Large intestine (tissue), 3 donors: ENCODE data around the gene TIMELESS. TPM values are rescaled to one million over a fixed set of nuclear protein-coding genes. Genes with fewer than 3 reads are reported as not detected.
"Not testable (repeated sequence)": the region's sequence is repeated elsewhere in the genome, so short reads cannot be mapped to it uniquely, and the experiment has no call there.

Experiments used
- DNase-seq, 2 donors: peaks; one replicate each; pipeline versions ENCODE4 v3.0.0 to v3.0.0-alpha.2; 2013
- H3K27ac ChIP-seq: one replicate; pipeline ENCODE4 v1.5.1; 2013; ENCODE audit warnings: low read length
- H3K27me3 ChIP-seq: 2 replicates; pipeline ENCODE4 v1.6.1; 2013; ENCODE audit warnings: low read length; ENCODE audit not compliant: control insufficient read depth, insufficient read depth
- H3K36me3 ChIP-seq: 2 replicates; pipeline ENCODE4 v1.6.1; 2013; ENCODE audit warnings: low read length; ENCODE audit not compliant: control insufficient read depth, insufficient read depth
- H3K4me1 ChIP-seq: one replicate; pipeline ENCODE4 v1.6.1; 2013; ENCODE audit warnings: low read length; ENCODE audit not compliant: control insufficient read depth, insufficient read depth
- H3K4me3 ChIP-seq: one replicate; pipeline ENCODE4 v1.5.1; 2013; ENCODE audit warnings: low read length
- H3K9me3 ChIP-seq: one replicate; pipeline ENCODE4 v1.6.1; 2013; ENCODE audit warnings: mild to moderate bottlenecking, low read depth, low read length, moderate library complexity; ENCODE audit not compliant: control insufficient read depth
- WGBS: methylation state at CpG from one replicate; pipeline ENCODE4 v1.1.5; 2013; ENCODE audit warnings: low lambda C conversion rate; ENCODE audit not compliant: insufficient coverage; 5-methylcytosine and 5-hydroxymethylcytosine counted together
- polyA plus RNA-seq: library from polyadenylated mRNA; unstranded; fragments of 120-200 nt; gene quantifications from one replicate; pipeline ENCODE4 v1.2.1, GENCODE V29; 2013

The TIMELESS gene
- polyA plus RNA-seq, 1 donor: 21.4 TPM

DNA sequence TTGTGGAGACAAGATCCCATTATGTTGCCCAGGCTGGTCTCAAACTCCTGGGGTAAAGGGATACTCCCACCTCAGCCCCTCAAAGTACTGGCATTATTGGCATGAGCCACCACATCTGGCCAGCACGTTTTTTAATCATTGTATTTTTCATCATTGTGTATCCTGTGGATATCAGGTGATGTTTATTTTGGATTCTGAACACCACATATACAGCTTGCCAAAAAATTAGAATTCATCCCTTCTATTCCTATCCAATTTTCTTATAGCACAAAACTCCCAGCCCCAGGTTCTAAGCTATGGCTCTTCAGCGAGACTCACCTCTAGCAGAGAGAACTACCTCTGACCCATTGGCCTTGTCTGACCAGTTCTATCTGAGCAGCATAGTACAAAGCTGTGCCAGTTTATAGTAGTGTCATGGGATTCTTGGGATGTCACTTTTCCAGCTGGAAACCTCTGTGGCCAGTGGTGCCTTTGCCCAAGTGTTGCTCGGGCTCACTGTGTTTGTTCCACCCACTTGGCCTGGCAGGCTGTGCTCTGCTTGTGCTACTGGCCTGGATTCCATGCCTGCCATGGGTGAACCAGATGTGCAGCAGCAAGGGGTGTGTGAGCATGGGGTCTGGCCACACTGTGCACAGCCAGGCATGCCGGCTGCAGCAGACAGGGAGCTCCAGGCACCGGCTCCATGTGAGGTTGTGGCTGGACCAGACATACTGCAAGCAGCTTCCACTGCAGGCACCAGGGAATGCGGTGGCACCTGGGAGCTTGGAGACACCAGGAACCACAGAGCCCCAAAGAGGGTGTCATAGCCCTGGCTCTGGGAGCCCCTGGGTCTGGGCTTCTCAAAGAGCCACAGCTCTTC is 37.2 kb downstream of the TIMELESS start:
- no CpG with 5 or more reads among the region's 6 CpGs for WGBS

DNA sequence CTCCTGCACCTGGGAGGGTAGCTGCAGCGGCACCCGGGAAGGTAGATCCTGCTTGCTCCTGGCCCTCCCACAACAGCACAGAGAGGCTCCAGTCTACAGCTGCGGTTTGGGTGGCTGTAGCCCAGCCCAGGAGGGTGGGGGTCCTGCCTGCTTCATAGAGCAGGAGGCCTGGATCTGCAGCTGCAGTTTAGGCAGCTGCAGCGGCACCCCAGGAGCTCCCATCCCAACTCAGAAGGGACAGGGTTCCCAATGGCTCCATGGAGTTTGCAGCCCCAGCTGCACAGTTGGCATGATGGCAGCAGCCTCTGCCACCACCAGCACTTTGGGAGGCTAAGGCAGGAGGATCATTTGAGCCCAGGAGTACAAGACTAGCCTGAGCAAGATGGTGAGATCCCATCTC is 38.5 kb downstream of the TIMELESS start:
- Histone ChIP-seq H3K4me1 (peaks cover 5% of the 10 kb centered on the region), H3K27me3 (no peaks in the 10 kb centered on the region), H3K4me3 (no peak overlapping the region), H3K36me3 (no peaks in the 10 kb centered on the region), H3K27ac (no peak overlapping the region), H3K9me3 (no peaks in the 10 kb centered on the region)
- no CpG with 5 or more reads among the region's 4 CpGs for WGBS
- DNase-seq: no peak

More for the DNA sequence above, 37.2 kb downstream of the TIMELESS start:
- Histone ChIP-seq H3K36me3 (peaks cover under 1% of the 10 kb centered on the region), H3K27ac (no peak overlapping the region), H3K27me3 (no peaks in the 10 kb centered on the region), H3K4me1 (peaks cover 5% of the 10 kb centered on the region), H3K4me3 (no peak overlapping the region), H3K9me3 (no peaks in the 10 kb centered on the region)
- DNase-seq: no peak

DNA sequence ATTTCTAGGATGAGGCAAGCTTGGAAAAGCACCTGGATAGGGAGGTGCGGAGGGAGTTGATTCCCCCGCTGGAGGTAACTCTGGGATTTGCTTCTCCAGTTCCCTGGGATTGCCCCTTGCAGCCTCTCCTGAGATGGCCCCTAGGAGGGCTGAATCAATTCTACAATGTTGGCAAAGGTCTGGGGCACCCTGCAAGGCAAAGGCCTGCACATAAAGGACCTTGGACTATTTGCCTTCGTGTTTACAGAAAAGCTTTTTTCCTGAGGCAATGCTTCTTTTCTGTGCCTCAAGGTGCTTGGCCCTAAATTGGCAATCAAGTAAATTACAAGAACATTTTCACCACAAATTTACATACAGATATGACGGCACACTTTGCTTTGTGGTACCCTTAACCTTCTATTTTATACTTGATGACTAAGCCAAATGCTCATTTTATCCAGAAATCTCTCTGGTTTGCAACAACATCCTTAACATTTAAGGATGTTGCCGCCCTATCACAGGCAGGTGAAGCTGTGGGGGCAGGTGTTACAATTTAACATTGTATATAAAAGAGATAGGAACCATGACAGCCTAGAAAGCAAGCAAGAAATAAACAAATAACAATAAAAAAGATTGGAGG is 40.3 kb downstream of the TIMELESS start:
- no peaks in the 10 kb centered on the region for H3K36me3 ChIP-seq
- H3K27me3 ChIP-seq: no peaks in the 10 kb centered on the region
- no CpG with 5 or more reads among the region's 5 CpGs for WGBS
- H3K4me1 ChIP-seq: peaks cover 5% of the 10 kb centered on the region
- H3K9me3 ChIP-seq: no peaks in the 10 kb centered on the region
- H3K4me3 ChIP-seq: no peak overlapping the region
- peak; percentile 22 to 61 for DNase-seq
- no peak overlapping the region for H3K27ac ChIP-seq

DNA sequence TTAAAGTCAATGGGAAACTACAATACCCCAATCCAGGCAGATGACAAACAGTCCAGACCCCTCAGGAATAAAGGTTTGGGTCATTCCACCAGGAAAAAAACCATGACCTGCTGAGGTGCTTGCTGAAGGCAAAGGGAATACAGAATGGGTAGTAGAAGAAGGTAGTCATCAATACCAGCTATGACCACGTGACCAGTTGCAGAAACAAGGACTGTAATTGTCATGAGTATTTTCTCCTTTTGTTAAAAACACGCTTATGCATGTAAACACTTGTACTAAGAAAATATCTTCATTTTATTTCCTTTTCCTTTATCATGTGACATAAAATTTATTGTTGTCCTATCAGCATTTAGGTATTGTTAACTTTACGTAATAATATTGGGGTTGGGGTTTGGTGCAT is 45.0 kb downstream of the TIMELESS start:
- H3K36me3 ChIP-seq, DNase-seq, H3K9me3 ChIP-seq, H3K4me3 ChIP-seq, H3K4me1 ChIP-seq, H3K27ac ChIP-seq, H3K27me3 ChIP-seq: not testable (repeated sequence)
- no CpG with 5 or more reads among the region's 3 CpGs for WGBS

DNA sequence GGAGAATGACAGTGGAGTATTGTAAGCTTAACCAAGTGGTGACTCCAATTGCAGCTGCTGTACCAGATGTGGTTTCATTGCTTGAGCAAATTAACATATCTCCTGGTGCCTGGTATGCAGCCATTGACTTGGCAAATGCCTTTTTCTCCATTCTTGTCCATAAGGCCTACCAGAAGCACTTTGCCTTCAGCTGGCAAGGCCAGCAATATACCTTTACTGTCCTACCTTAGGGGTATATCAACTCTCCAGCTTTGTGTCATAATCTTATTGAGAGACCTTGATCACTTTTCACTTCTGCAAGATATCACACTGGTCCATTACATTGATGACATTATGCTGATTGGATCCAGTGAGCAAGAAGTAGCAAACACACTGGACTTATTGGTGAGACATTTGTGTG is 47.6 kb downstream of the TIMELESS start:
- H3K4me1 ChIP-seq, DNase-seq, H3K9me3 ChIP-seq, H3K36me3 ChIP-seq, H3K27me3 ChIP-seq, H3K4me3 ChIP-seq, H3K27ac ChIP-seq: not testable (repeated sequence)

DNA sequence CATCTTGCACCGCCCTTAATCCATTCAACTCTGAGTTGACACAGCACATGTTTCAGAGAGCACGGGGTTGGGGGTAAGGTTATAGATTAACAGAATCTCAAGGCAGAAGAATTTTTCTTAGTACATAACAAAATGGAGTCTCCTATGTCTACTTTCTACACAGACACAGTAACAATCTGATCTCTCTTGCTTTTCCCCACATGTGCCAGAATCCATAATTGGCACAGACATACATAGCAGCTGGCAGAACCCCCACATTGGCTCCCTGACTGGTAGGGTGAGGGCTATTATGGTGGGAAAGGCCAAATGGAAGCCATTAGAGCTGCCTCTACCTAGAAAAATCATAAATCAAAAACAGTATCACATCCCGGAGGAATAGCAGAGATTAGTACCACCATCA is 48.1 kb downstream of the TIMELESS start:
- H3K27ac ChIP-seq, H3K4me3 ChIP-seq, H3K4me1 ChIP-seq, DNase-seq, H3K9me3 ChIP-seq, H3K27me3 ChIP-seq, H3K36me3 ChIP-seq: not testable (repeated sequence)
- WGBS: no CpG with 5 or more reads among the region's 3 CpGs

DNA sequence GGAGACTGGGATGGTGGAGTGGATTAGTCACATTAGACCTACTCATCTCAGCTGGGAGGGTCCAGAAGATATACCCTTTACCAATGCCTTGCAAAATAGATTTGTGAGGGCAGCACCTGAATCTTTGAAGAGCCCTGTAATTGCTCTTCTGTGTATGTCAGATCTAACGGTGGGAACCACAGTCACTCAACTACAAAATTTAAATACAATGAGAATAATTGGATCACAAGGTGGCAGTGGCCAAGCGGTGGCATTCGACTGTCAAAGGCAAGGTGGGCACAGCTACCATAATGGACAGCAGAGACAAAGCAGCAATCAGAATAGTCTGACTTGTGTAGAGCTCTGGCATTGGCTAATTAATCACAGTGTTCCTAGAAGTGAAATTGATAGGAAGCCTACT is 49.8 kb downstream of the TIMELESS start:
- not testable (repeated sequence) for H3K4me3 ChIP-seq, DNase-seq, H3K4me1 ChIP-seq, H3K27me3 ChIP-seq, H3K27ac ChIP-seq, H3K9me3 ChIP-seq, H3K36me3 ChIP-seq
- no CpG with 5 or more reads among the region's 3 CpGs for WGBS

DNA sequence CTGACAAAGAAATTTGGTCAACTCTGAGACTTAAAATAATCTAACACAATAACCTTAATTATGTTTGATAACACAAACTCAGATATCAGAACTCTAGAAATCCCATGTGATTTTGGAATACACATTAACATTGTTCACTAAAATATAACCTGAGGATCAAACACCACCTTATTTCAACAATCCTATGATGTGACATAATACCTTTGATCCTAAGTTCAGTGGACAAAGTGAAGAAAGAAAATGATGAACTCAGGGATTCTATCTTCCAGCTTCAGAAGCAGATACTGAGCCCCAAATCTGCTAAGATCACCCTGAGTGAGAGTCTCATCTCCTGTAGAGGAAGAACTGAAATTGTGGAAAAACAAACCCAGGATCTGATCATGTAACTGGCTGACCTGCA is 50.9 kb downstream of the TIMELESS start:
- H3K27me3 ChIP-seq: no peaks in the 10 kb centered on the region
- no peak overlapping the region for H3K27ac ChIP-seq
- DNase-seq: no peak
- H3K9me3 ChIP-seq: no peaks in the 10 kb centered on the region
- H3K4me3 ChIP-seq: no peak overlapping the region
- no peaks in the 10 kb centered on the region for H3K36me3 ChIP-seq
- H3K4me1 ChIP-seq: no peaks in the 10 kb centered on the region

DNA sequence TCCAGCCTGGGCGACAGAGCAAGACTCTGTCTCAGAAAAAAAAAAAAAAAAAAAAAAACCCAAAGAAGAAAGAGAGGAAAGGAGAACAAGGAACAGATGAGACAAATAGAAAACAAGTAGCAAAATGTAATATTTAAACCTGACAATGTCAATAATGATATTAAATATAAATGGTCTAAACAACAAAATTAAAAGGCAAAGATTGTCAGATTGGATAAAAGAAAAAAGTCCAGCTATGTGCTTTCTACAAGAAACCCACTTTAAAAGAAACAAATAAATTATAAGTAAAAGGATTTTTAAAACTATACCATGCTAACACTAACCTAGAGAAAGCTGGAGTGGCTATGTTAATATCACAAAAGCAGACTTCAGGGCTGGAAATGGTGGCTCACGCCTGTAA is 56.9 kb downstream of the TIMELESS start:
- peaks cover 4% of the 10 kb centered on the region for H3K4me1 ChIP-seq
- no peaks in the 10 kb centered on the region for H3K9me3 ChIP-seq
- H3K36me3 ChIP-seq: no peaks in the 10 kb centered on the region
- DNase-seq: no peak
- no peak overlapping the region for H3K27ac ChIP-seq
- 100% methylated on average over 1 of the region's 2 CpGs for WGBS
- no peak overlapping the region for H3K4me3 ChIP-seq
- H3K27me3 ChIP-seq: no peaks in the 10 kb centered on the region

DNA sequence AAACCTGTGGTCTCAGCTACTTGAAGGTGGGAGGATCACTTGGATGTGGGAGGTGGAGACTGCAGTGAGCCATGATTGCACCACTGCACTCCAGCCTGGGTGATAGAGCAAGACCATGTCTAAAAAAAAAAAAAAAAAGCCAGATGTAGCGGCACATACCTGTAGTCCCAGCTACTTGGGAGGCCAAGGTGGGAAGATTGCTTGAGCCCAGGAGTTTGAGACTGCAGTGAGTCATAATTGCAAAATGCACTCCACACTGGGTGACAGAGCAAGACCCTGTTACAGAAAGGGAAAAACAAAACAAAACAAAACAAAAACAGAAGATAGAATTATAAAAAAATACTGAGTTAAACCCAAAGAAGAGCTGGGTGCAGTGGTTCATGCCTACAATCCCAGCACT is 57.5 kb downstream of the TIMELESS start:
- Histone ChIP-seq H3K4me3 (no peak overlapping the region), H3K27me3 (no peaks in the 10 kb centered on the region), H3K36me3 (no peaks in the 10 kb centered on the region), H3K4me1 (peaks cover 4% of the 10 kb centered on the region), H3K27ac (no peak overlapping the region), H3K9me3 (no peaks in the 10 kb centered on the region)
- DNase-seq: no peak
- no CpG with 5 or more reads among the region's 1 CpG for WGBS

DNA sequence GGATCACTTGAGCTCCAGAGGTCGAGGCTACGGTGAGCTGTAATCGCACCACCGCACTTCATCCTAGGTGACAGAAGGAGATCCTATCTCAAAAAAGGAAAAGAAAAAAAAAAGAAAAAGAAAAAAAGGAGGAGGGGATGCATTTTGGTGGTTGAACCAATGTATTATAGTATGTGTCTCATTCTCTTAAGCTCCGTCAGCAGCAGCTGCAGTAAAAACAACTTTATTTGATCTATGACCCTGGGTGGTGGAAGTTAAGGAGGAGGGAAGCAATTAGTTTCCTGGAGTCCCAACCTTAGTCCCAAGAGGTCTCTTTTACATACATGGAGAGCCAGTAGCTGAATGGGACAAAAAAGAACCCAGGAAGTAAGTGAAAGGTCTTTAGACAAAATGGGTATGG is 59.8 kb downstream of the TIMELESS start:
- H3K4me1 ChIP-seq: peaks cover 4% of the 10 kb centered on the region
- no peak overlapping the region for H3K4me3 ChIP-seq
- peak; percentile 35 to 68 for DNase-seq
- WGBS: 20% methylated on average over 1 of the region's 5 CpGs
- H3K27me3 ChIP-seq: no peaks in the 10 kb centered on the region
- H3K36me3 ChIP-seq: no peaks in the 10 kb centered on the region
- no peaks in the 10 kb centered on the region for H3K9me3 ChIP-seq
- peak overlapping the region; percentile 8 for H3K27ac ChIP-seq
